HG03196 (cell line): Measurements from ENCODE around the gene FTO.

ENCODE experiments used
- ATAC-seq: cut with Tn5 transposase; IDR thresholded peaks from one replicate; pipeline ENCODE4 v1.9.1; 2021; ENCODE audit not compliant: unreplicated experiment

Gene FTO

GRCh38 chr16:53708490-53708889 lies 4.5 kb downstream of the FTO start:
- no peak for ATAC-seq

GRCh38 chr16:53711390-53711789 lies 7.4 kb downstream of the FTO start:
- ATAC-seq, result no peak

- ATAC-seq, result no peak
These were observed 8.1 kb downstream of the FTO start for GRCh38 chr16:53712065-53712464.

GRCh38 chr16:53713403-53714204 lies 9.6 kb downstream of the FTO start:
- no peak for ATAC-seq

- ATAC-seq, result no peak
These were observed 10.5 kb downstream of the FTO start for GRCh38 chr16:53714205-53715022.

- no peak for ATAC-seq
These were observed 11.0 kb downstream of the FTO start for GRCh38 chr16:53715023-53715384.

- no peak for ATAC-seq
These were observed 13.6 kb downstream of the FTO start for GRCh38 chr16:53717577-53717976.

GRCh38 chr16:53721017-53721416 lies 17.1 kb downstream of the FTO start:
- no peak for ATAC-seq

GRCh38 chr16:53726625-53727024 lies 22.7 kb downstream of the FTO start:
- no peak for ATAC-seq

GRCh38 chr16:53730693-53731092 lies 26.7 kb downstream of the FTO start:
- no peak for ATAC-seq

- no peak for ATAC-seq
These were observed 28.5 kb downstream of the FTO start for GRCh38 chr16:53732296-53732929.

- ATAC-seq, result no peak
These were observed 31.0 kb downstream of the FTO start for GRCh38 chr16:53734908-53735307.

GRCh38 chr16:53736297-53736696 lies 32.3 kb downstream of the FTO start:
- no peak for ATAC-seq

GRCh38 chr16:53737552-53737951 lies 33.6 kb downstream of the FTO start:
- ATAC-seq, result no peak

GRCh38 chr16:53740476-53740875 lies 36.5 kb downstream of the FTO start:
- ATAC-seq, result no peak

GRCh38 chr16:53740933-53741531 lies 37.1 kb downstream of the FTO start:
- ATAC-seq, result no peak

- no peak for ATAC-seq
These were observed 37.6 kb downstream of the FTO start for GRCh38 chr16:53741546-53741945.

GRCh38 chr16:53743149-53743566 lies 39.2 kb downstream of the FTO start:
- no peak for ATAC-seq

- no peak for ATAC-seq
These were observed 40.5 kb downstream of the FTO start for GRCh38 chr16:53744449-53744848.

GRCh38 chr16:53745086-53745485 lies 41.1 kb downstream of the FTO start:
- ATAC-seq, result no peak

GRCh38 chr16:53745753-53746266 lies 41.9 kb downstream of the FTO start:
- no peak for ATAC-seq
